ENCODE data around the gene FAU. TPM values are rescaled to one million over a fixed set of nuclear protein-coding genes. Genes with fewer than 3 reads are reported as not detected.

Gene FAU
- total RNA-seq (ENCODE audit: low replicate concordance): 239 and 640 TPM in 2 replicates

GRCh38 chr11:65121865-65122696 lies at the start of gene FAU, which contains the start of gene MRPL49:
Gene FAU (minus strand): TSS chr11:65122134. CDS start chr11:65121813, 321 bp downstream.
Gene MRPL49 (plus strand): TSS chr11:65122321. CDS start chr11:65122347, 26 bp downstream.
- no peak for TF ChIP-seq CTCF (IDR thresholded peaks at IDR 0.05; ENCODE audit: insufficient read depth, low read length)
- peak; percentile 94 for DNase-seq (ENCODE audit: low read depth)
- peak within 1 kb of the TSS; percentile 99 for H3K4me3 ChIP-seq (ENCODE audit: low read depth, low read length)

DNA sequence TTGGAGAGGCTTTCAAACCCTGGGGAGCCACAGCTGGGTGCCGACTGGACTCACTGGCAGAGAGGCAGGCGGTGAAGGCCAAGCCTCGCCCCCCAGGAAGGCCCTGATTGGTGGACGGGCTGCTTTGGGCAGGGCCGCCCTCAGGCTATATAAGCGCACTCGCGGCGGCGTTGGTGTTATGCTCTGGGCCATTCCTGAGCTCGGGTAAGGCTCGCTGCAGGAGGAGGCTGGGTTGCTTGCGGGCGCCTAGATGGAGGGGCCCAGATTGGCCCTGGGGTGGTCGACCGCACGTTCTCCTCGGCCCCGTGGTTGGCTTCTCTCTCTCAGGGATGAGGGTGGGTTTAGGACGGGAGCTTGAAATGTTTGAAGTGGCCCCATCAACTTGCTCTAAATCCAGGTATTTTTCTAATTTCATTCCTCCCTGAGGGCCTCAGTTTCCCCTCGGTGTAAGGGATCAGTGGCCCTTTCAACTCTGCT lies 48.2 kb upstream of the FAU start, which contains the start of gene SPDYC:
Gene SPDYC (plus strand): TSS at position 176 of the 477 bp plus-strand sequence. CDS start 1,125 bp downstream, outside the sequence.
- no peak for TF ChIP-seq CTCF (IDR thresholded peaks at IDR 0.05; ENCODE audit: insufficient read depth, low read length)
- DNase-seq (ENCODE audit: low read depth): no peak
- H3K4me3 ChIP-seq (ENCODE audit: low read depth, low read length): no peak within 1 kb of the TSS

- DNase-seq (ENCODE audit: low read depth): no peak
- H3K4me3 ChIP-seq (ENCODE audit: low read depth, low read length): no peak overlapping the region
- TF ChIP-seq CTCF (IDR thresholded peaks at IDR 0.05; ENCODE audit: insufficient read depth, low read length): no peak
Observed at GRCh38 chr11:65169164-65169641, 47.3 kb upstream of the FAU start.

DNA sequence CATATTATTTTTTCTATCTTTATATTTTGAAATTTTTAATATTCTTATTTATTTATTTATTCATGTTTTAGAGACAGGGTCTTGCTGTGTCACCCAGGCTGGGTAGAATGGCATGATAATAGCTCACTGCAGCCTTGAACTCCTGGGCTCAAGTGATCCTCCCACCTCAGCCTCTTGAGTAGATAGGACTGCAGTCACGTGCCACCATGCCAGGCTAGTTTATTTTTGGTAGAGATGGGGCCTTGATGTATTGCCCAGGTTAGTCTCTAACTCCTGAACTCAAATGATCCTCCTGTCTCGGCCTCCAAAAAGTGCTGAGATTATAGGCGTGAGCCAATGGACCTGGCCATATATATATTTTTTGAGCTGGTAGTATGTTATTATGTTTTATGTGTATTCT lies 45.7 kb upstream of the FAU start:
- TF ChIP-seq CTCF (IDR thresholded peaks at IDR 0.05; ENCODE audit: insufficient read depth, low read length): no peak
- no peak for DNase-seq (ENCODE audit: low read depth)

GRCh38 chr11:65166893-65167292 lies 45.0 kb upstream of the FAU start:
- no peak for DNase-seq (ENCODE audit: low read depth)
- no peak overlapping the region for H3K4me3 ChIP-seq (ENCODE audit: low read depth, low read length)
- TF ChIP-seq CTCF (IDR thresholded peaks at IDR 0.05; ENCODE audit: insufficient read depth, low read length): no peak

More for the DNA sequence above, 45.7 kb upstream of the FAU start:
- no peak overlapping the region for H3K4me3 ChIP-seq (ENCODE audit: low read depth, low read length)

DNA sequence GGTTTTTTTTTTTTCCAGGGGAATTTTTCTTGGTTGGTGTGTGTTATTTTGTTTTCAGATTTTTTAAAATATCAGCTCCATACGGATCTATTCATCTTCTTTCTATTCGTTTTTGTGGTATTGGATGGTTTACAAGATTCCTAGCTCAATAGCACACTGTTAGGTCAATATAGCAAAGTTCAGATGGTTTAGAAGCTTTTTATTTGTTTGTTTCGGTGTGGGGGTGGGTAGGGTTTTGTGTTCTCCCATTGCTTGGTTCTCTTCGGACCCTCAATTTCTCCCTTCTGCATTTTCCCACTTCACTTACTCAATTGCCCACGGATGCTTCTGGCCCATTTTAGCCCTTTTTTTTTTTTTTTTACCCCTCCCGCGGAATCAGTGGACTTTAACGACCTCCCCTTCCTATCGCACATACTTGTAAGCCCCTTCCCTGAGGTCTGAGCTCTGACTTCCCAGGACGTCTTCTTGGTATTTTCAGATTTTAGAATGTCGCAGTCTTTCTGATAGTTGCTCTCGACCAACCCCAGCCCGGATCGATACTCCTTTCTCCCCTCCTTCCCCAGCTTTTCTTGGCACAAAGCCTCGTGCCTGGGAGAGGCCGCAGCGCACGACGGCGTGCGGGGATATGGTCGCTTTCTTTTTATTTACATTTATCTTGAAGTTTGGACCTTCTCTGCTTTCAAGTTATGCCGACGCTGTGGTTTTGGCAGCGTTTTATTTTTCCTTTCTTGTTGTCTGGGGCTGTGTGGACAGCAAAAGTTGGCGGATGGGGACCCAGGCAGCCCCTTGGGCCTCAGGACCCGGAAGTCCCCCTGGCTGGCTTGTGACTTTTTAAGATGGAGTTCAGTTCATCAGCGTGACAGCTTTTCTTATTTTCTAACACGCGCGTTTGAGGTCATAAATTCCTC lies 43.7 kb upstream of the FAU start:
- DNase-seq (ENCODE audit: low read depth): no peak
- TF ChIP-seq CTCF (IDR thresholded peaks at IDR 0.05; ENCODE audit: insufficient read depth, low read length): no peak
- no peak overlapping the region for H3K4me3 ChIP-seq (ENCODE audit: low read depth, low read length)

Data from fibroblast of the aortic adventitia (primary cell).